AG08395 (cell line): Measurements from ENCODE around the gene COL5A1.

Experiments used
- DNase-seq: peaks from one replicate; pipeline ENCODE4 v3.0.0; 2012; ENCODE audit warnings: mixed read lengths, low spot score

The COL5A1 gene

GRCh38 chr9:134787601-134788531, 146.3 kb downstream of the COL5A1 start:
- DNase-seq: no peak

GRCh38 chr9:134789168-134789567, 147.6 kb downstream of the COL5A1 start:
- DNase-seq: no peak

DNA sequence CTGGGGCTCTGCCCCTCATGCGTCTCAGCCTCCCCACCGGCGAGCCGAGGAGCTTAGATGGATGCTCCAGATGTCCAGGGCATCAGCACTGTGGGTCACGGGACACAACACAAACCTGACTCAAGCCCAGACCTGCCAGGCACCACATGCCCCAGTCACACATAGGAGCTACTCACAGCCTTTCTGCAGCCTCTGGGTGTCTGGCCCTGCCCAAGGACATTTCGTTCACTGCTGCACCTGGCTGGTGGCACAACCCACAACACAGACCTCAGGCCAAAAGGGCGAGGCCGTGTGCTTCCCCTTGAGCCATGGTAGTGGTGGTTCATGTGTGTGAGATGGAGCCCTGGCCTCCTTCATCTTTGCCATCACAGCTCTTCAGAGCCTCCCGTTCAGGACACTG, 149.4 kb downstream of the COL5A1 start:
- no peak for DNase-seq

DNA sequence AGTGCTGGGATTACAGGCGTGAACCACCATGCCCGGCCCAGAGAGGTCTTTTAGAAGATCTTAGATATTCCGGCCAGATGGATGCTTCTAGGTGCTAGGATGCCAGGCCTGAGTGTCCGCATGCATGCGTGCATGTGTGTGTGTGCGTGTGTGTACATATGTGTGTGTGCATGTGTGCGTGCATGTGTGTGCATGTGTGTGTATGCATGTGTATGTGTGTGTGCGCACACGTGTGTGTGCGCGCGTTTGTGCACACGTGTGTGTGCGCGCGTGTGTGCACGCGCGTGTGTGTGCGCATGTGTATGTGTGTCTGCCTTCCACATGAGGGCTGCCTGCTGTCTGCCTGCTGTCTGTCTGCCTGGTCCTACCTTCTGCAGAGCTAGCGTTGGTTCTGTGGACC, 151.0 kb downstream of the COL5A1 start:
- no peak for DNase-seq

GRCh38 chr9:134793288-134794188, 151.9 kb downstream of the COL5A1 start:
- DNase-seq: peak; percentile 70

DNA sequence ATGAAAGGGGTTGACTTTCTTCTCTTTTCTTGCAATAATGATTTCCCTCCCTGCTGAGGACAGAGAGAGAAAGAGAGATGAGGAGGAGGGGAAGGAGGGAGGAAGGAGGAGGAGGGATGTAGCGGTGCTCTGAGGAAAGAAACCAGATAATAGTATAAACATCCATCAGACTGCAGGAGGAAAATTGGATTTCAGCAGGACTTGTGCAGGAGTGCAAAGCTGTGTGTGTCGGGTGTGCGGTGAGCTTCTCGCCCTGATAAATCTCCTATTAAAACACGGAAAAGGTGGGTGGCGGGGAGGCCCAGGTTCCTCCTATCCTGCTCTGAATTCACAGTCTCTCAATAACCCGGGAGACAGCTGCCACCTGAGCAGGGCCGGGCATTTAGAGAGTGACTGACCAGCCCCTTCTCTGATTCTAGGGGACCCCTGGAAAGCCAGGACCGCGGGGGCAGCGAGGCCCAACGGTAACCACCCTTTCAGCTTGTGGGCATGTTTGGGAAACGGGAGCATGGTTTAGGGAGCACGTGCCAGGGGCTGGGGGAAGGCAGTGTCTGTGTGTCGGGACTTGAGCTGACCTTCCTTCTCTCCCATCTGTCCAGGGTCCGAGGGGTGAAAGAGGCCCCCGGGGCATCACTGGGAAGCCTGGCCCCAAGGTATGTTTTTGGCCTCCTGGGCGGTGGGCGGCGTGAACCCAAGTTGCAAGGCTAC, 153.2 kb downstream of the COL5A1 start:
- DNase-seq: no peak

DNA sequence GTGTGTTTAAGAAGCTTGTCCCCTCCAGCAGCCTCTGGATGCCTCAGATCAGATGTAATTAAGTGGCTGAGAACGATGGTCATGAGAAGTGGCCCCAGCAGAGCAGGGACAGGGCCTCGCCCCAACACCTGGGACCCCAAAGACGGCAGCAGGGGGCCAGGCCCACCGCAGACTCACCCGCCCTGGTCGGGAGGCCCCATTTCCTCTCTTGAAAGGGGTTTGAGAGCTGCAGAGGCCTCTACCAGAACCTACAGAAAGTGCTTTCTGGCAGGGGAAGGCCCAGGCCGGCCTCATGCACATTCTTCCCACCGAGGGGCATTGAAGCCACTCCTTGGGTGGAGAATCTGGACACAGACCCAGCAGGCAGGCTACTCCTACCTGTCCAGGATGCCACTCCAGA, 153.8 kb downstream of the COL5A1 start:
- no peak for DNase-seq

- DNase-seq: no peak
Measured at GRCh38 chr9:134796882-134797281, 155.3 kb downstream of the COL5A1 start.

- no peak for DNase-seq
Measured at GRCh38 chr9:134800791-134801339, 159.3 kb downstream of the COL5A1 start.

DNA sequence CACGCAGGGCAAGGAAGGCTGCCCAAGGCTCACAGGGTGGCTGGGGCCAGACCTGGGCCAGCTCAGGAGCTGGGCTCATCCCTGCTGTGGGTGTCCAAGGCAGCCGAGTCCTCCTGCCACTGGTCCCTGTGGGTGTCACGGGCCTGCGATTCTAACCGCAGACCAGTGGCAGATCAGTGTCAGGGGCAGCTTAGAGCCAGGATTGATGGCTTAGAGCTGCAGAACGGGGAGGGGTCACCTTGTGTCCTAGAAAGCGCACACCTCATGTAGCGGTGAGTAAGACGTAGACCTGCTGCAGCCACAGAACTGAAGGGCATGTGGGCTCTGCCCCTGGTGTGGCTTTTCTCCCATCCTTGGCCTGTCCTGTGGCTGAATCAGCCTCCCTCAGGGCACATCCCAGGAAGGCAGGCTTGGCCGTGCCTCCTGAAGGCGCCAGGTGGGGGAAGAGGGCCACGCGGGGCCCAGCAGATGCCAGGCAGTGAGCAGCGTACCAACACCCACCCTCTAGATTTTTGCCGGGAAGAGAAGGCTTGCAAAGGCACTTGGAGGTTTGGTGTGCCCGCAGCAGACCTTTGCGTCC, 160.7 kb downstream of the COL5A1 start:
- DNase-seq: no peak

DNA sequence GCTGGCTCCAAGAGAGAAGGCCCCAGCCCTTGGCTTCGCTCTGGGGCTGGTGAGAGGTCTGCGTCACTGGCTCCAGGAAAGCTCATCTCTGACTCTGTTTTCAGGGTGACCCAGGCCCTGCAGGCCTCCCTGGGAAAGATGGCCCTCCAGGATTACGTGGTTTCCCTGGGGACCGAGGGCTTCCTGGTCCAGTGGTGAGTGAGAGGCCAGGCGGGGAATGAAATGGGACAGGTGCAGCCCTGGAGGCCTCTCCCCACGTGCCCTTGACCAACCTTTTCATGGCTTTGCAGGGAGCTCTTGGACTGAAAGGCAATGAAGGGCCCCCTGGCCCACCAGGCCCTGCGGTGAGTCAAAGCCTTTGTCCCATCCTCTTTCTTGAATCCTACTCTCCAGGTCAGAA, 163.3 kb downstream of the COL5A1 start:
- DNase-seq: no peak

- peak; percentile 70 for DNase-seq
Measured at GRCh38 chr9:134807716-134808446, 166.3 kb downstream of the COL5A1 start.

GRCh38 chr9:134808447-134808792, 166.8 kb downstream of the COL5A1 start:
- no peak for DNase-seq

GRCh38 chr9:134809292-134809691, 167.7 kb downstream of the COL5A1 start:
- DNase-seq: peak; percentile 53

DNA sequence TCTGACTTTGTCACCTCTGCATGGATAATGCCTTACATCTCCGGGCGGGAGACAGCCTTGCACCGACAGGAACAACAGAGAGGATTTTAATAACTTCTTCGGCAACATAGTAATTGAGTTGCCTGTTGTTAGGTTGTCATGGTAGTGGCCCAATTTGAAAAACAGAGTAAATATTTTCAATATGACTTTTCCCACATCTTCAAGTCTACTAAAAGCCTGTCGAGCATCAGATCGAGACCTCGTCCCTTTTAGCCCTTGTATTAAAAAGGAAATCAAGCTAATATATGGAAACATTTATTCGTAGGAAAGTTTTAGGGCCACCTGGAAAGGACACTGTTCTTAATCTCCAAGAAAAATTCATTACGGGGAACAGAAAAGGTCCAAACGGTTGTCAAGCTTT, 168.2 kb downstream of the COL5A1 start:
- peak; percentile 46 for DNase-seq

DNA sequence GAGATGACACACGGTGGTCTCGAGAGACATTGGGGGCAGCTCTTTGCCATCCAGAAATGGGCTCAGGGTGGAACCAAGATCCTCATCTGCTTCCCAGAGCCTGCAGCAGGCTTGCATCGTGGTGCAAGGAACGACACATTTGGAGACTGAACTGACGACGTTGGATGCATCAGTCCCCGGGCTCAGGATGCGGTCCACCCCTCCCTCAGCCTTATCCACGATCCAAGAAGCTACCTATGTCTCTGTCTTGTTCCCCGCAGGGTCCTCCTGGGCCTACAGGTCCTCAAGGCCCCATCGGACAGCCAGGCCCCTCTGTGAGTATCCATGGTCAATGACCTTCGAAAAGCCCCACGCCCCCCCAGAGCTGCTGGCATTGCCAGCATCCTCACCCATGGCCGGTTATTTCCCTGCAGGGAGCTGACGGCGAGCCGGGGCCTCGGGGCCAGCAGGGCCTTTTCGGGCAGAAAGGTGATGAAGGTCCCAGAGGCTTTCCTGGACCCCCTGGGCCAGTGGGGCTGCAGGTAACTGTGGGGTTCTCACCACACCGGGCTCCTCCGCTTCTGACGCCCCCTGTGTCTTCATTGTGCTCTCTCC, 169.6 kb downstream of the COL5A1 start:
- DNase-seq: no peak

- peak; percentile 91 for DNase-seq
Measured at GRCh38 chr9:134811673-134812342, 170.2 kb downstream of the COL5A1 start.

DNA sequence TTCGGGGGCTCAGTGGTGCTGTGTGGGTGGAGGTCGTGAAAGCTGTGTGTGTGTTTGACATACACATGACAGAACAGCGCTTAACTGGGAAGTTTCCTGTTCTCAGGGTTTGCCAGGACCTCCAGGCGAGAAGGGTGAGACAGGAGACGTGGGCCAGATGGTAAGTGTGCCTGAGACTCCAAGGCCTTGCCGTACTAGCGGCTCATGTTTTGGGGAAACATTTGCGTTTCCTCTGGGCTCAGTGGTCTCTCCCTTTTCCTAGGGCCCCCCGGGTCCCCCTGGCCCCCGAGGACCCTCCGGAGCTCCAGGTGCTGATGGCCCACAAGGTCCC, 170.7 kb downstream of the COL5A1 start:
- DNase-seq: no peak

GRCh38 chr9:134813841-134814240, 172.2 kb downstream of the COL5A1 start:
- DNase-seq: no peak

DNA sequence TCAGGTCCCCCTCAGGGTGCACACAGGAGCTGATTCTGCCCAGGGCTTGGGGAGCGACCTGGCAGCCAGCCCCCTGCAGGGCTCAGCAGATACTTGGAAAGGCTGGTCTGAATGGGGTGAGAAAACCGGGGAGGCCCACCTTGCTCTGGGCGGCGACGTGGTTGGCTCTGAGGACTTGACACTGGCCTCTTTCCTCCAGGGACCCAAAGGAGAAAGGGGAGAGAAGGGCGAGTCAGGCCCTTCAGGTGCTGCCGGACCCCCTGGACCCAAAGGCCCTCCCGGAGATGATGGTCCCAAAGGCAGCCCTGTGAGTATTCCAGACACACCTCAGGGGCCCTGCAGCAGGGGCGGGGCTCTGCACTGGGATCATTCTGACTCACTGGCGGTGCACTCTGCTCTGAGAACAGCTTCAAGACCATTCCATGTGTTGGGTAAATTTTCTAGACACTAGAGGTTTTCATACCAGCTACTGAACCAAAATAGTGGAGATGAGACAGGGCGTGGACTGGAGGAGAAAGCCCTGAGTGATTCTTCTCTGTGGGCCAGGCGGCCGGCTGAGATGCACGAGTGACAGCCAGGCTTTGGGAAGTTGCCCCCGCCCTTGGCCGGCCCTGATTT, 173.1 kb downstream of the COL5A1 start:
- DNase-seq: peak; percentile 80
